GM13976 (cell line): Measurements from ENCODE around the gene CRBN.

Experiments used
- DNase-seq: peaks from one replicate; pipeline ENCODE4 v3.0.0; 2012; ENCODE audit warnings: low spot score
- CTCF ChIP-seq: IDR thresholded peaks from 2 replicates; pipeline ENCODE4 v1.5.1; 2012; ENCODE audit warnings: borderline replicate concordance, mild to moderate bottlenecking; ENCODE audit not compliant: insufficient read depth; ENCODE audit errors: extremely low read depth, missing control alignments, control extremely low read depth
- in situ Hi-C: fragments of 300-500 bp; cut with MboI; formaldehyde crosslinking; loops from one replicate; pipeline ENCODE4 v1.12.0; 2022; ENCODE audit warnings: low sequenced_read_pairs, mixed read lengths, inconsistent platforms; ENCODE audit not compliant: unreplicated experiment

Gene CRBN

DNA sequence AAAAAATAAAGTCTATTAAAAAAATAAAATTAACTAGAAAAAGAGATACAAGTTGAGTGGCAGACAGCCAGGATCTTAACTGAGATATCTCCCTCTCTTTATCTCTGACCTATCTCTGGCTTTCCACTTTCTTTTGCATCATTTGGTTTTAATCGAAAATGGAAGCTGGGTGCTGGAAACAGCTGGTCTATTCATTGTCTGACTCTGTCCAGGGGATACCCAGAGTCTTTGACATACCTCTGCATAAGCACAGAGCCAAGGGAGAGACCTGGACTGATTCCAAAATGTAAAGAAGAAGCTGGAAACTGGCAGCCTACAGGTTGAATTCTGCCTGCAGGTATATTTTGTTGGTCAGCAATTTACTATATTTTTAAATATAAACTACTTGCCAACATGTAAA lies 29.6 kb upstream of the CRBN start:
- no peak for TF ChIP-seq CTCF
- DNase-seq: no peak
- in situ Hi-C loops: loop anchor here (10.0 to 25.0 kb wide), 2 partner anchors 778 to 1076 kb away; no protein-coding TSS in a partner anchor

DNA sequence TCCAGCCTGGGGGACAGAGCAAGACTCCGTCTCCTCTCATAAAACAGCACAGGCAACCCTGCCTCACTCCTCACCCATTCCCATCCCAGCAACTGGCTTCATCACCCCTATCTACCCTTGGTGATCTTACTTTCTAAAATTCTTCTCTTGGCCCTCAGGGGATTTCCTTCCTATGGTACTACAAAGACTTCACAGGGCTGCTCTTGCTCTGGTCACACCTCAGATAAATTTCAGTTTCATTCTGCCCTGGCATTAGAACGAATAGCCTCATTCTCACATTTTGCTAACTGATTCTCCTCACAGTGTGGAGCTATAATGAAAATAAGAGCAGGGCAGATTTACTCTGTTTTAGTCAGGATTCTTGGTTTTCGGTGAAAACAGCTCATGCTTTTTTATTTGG lies 22.1 kb upstream of the CRBN start:
- no peak for TF ChIP-seq CTCF
- in situ Hi-C loops: loop anchor here (10.0 to 25.0 kb wide), 2 partner anchors 786 to 1083 kb away; no protein-coding TSS in a partner anchor
- peak; percentile 27 for DNase-seq

- peak; percentile 24 for DNase-seq
- in situ Hi-C loops: loop anchor here (10.0 to 25.0 kb wide), 2 partner anchors 787 to 1084 kb away; no protein-coding TSS in a partner anchor
- TF ChIP-seq CTCF: peak; percentile 73
Measured at GRCh38 chr3:3200632-3201212, 21.2 kb upstream of the CRBN start.

DNA sequence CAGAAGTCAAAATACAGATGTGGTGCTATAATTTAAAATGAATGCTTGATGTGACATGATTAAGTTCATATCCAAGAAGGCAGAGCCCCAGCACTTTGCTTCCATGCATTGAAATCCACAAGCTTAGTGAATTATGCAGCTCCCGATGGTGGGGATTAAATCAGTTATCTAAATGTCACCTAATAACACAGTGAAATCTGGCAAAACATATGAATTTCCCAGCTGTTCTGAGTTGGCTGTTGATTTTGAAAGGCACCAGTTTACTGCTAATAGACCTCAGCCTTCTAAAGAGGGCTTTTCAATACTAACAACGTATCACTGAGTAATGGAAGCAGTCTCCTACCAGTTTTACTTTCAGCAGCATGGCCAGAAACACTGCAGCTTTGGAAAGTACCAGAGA lies 19.8 kb upstream of the CRBN start:
- no peak for DNase-seq
- TF ChIP-seq CTCF: no peak

GRCh38 chr3:3196148-3196861 lies 16.8 kb upstream of the CRBN start:
- TF ChIP-seq CTCF: peak; percentile 39
- in situ Hi-C loops: no loop called here
- DNase-seq: no peak

More for the DNA sequence above, 19.8 kb upstream of the CRBN start:
- in situ Hi-C loops: no loop called here

GRCh38 chr3:3194861-3195260 lies 15.4 kb upstream of the CRBN start:
- no peak for TF ChIP-seq CTCF
- DNase-seq: no peak
- in situ Hi-C loops: no loop called here
